HEK293 (cell line): ENCODE data around the gene ARHGAP10.

Experiments used
- CTCF ChIA-PET: fragments of 350-600 bp; formaldehyde crosslinking; extraction: SDS; loops from one replicate; lab custom pipeline; 2021; ENCODE audit warnings: antibody characterized with exemption; lab: Yijun Ruan, JAX
- POLR2A ChIA-PET: fragments of 300-600 bp; formaldehyde crosslinking; extraction: SDS; loops from one replicate; lab custom pipeline; 2020; ENCODE audit warnings: antibody characterized with exemption, inconsistent platforms; lab: Yijun Ruan, JAX
- H3K27ac ChIP-seq: fragments of 200-500 bp; sonication (Bioruptor generic); 2 replicates; pipeline ENCODE4 v1.5.1; 2014; ENCODE audit warnings: low read depth, low read length, control low read depth, inconsistent platforms; ENCODE audit errors: extremely low read depth
- H3K36me3 ChIP-seq, 2 experiments: fragments of 200-500 bp in 1 of 2; sonication (Bioruptor generic) in 1 of 2; 1 replicate in 1 of 2; 2 replicates in 1 of 2; pipeline ENCODE4 v1.5.1; 2014 to 2017; ENCODE audit warnings: inconsistent platforms in 2 of 2, low read length in 2 of 2; ENCODE audit not compliant: control insufficient read depth in 2 of 2, insufficient read depth in 1 of 2
- H3K4me1 ChIP-seq: fragments of 200-500 bp; sonication (Bioruptor generic); 2 replicates; pipeline ENCODE4 v1.5.1; 2014; ENCODE audit warnings: mild to moderate bottlenecking, low read length, inconsistent platforms; ENCODE audit not compliant: control insufficient read depth, insufficient read depth
- H3K4me3 ChIP-seq: 2 replicates; pipeline ENCODE4 v1.5.1; 2011; ENCODE audit warnings: low read depth, mild to moderate bottlenecking, control low read depth, low read length, moderate library complexity
- H3K9me3 ChIP-seq: fragments of 200-500 bp; sonication (Bioruptor generic); 2 replicates; pipeline ENCODE4 v1.5.1; 2014; ENCODE audit warnings: low read depth, low read length, inconsistent platforms; ENCODE audit not compliant: control insufficient read depth, insufficient read depth
- BCL11A ChIP-seq: fragments of 450-650 bp; formaldehyde crosslinking; IDR thresholded peaks from 2 replicates; pipeline ENCODE4 v1.5.1; 2016; ENCODE audit warnings: low read depth, missing biosample characterization, missing genetic modification characterization
- GFI1B ChIP-seq: fragments of 450-650 bp; formaldehyde crosslinking; IDR thresholded peaks from 2 replicates; pipeline ENCODE4 v1.5.1; 2016; ENCODE audit warnings: missing biosample characterization, missing genetic modification characterization
- HOXC10 ChIP-seq: sonication (generic); formaldehyde crosslinking; IDR thresholded peaks from 2 replicates; pipeline ENCODE4 v1.8.1; 2023; ENCODE audit warnings: mild to moderate bottlenecking, missing genetic modification reagents
- KLF10 ChIP-seq: fragments of 450-650 bp; IDR thresholded peaks from 2 replicates; pipeline ENCODE4 v1.5.1; 2018; ENCODE audit warnings: missing biosample characterization, mild to moderate bottlenecking, missing genetic modification characterization
- KLF16 ChIP-seq: fragments of 450-650 bp; formaldehyde crosslinking; IDR thresholded peaks from 2 replicates; pipeline ENCODE4 v1.5.1; 2017; ENCODE audit warnings: missing biosample characterization, missing genetic modification characterization
- KLF7 ChIP-seq: fragments of 450-650 bp; formaldehyde crosslinking; IDR thresholded peaks from 2 replicates; pipeline ENCODE4 v1.5.1; 2016; ENCODE audit warnings: missing biosample characterization, missing genetic modification characterization, borderline replicate concordance
- OVOL3 ChIP-seq: fragments of 450-650 bp; formaldehyde crosslinking; IDR thresholded peaks from 2 replicates; pipeline ENCODE4 v1.5.1; 2016; ENCODE audit warnings: missing biosample characterization, missing genetic modification characterization
- TRIM28 ChIP-seq: IDR thresholded peaks from 2 replicates; pipeline ENCODE4 v1.6.1; 2011; ENCODE audit warnings: low read length, control low read depth, borderline replicate concordance
- ZFP37 ChIP-seq: fragments of 450-650 bp; formaldehyde crosslinking; IDR thresholded peaks from 2 replicates; pipeline ENCODE4 v1.5.1; 2016; ENCODE audit warnings: missing biosample characterization, missing genetic modification characterization
- ZNF148 ChIP-seq: fragments of 450-650 bp; formaldehyde crosslinking; IDR thresholded peaks from 2 replicates; pipeline ENCODE4 v1.5.0; 2017; ENCODE audit warnings: missing biosample characterization, missing genetic modification characterization, borderline replicate concordance
- ZNF174 ChIP-seq: fragments of 450-650 bp; formaldehyde crosslinking; IDR thresholded peaks from 2 replicates; pipeline ENCODE4 v1.5.0; 2017; ENCODE audit warnings: missing biosample characterization, mild to moderate bottlenecking, missing genetic modification characterization
- ZNF302 ChIP-seq: fragments of 450-650 bp; formaldehyde crosslinking; IDR thresholded peaks from 2 replicates; pipeline ENCODE4 v1.5.1; 2016; ENCODE audit warnings: missing biosample characterization, missing genetic modification characterization, low read depth
- ZNF366 ChIP-seq: fragments of 450-650 bp; formaldehyde crosslinking; conservative IDR thresholded peaks from 2 replicates; pipeline ENCODE4 v1.5.1; 2016; ENCODE audit warnings: missing biosample characterization, missing genetic modification characterization
- ZNF37A ChIP-seq: fragments of 450-650 bp; IDR thresholded peaks from 2 replicates; pipeline ENCODE4 v1.5.1; 2018; ENCODE audit warnings: missing biosample characterization, missing genetic modification characterization
- ZNF394 ChIP-seq: fragments of 450-650 bp; formaldehyde crosslinking; IDR thresholded peaks from 2 replicates; pipeline ENCODE4 v1.5.1; 2016; ENCODE audit warnings: missing biosample characterization, missing genetic modification characterization, mild to moderate bottlenecking, moderate library complexity, borderline replicate concordance
- ZNF48 ChIP-seq: fragments of 450-650 bp; formaldehyde crosslinking; IDR thresholded peaks from 2 replicates; pipeline ENCODE4 v1.5.1; 2016; ENCODE audit warnings: missing biosample characterization, missing genetic modification characterization
- ZNF501 ChIP-seq: fragments of 450-650 bp; formaldehyde crosslinking; IDR thresholded peaks from 2 replicates; pipeline ENCODE4 v1.5.1; 2016; ENCODE audit warnings: missing biosample characterization, missing genetic modification characterization
- ZNF510 ChIP-seq: fragments of 450-650 bp; formaldehyde crosslinking; IDR thresholded peaks from 2 replicates; pipeline ENCODE4 v1.5.1; 2018; ENCODE audit warnings: mild to moderate bottlenecking, missing genetic modification characterization, missing biosample characterization; ENCODE audit not compliant: insufficient replicate concordance
- ZNF513 ChIP-seq: fragments of 450-650 bp; IDR thresholded peaks from 2 replicates; pipeline ENCODE4 v1.5.1; 2018; ENCODE audit warnings: missing biosample characterization, missing genetic modification characterization
- ZNF560 ChIP-seq: fragments of 450-650 bp; formaldehyde crosslinking; IDR thresholded peaks from 2 replicates; pipeline ENCODE4 v1.5.1; 2017; ENCODE audit warnings: missing biosample characterization, missing genetic modification characterization, borderline replicate concordance
- ZNF623 ChIP-seq: fragments of 450-650 bp; formaldehyde crosslinking; IDR thresholded peaks from 2 replicates; pipeline ENCODE4 v1.5.1; 2016; ENCODE audit warnings: missing biosample characterization, missing genetic modification characterization
- ZNF791 ChIP-seq: fragments of 450-650 bp; formaldehyde crosslinking; IDR thresholded peaks from 2 replicates; pipeline ENCODE4 v1.5.1; 2016; ENCODE audit warnings: missing biosample characterization, missing genetic modification characterization

Gene ARHGAP10

GRCh38 chr4:147691820-147692219 lies 40.1 kb upstream of the ARHGAP10 start (continued):
- TF ChIP-seq ZNF791 (tag by site-specific recombination): no peak
- TF ChIP-seq GFI1B (tag by site-specific recombination): no peak
- no peak for TF ChIP-seq KLF7 (tag by site-specific recombination)
- TF ChIP-seq ZNF148: no peak

GRCh38 chr4:147693218-147693617 lies 38.7 kb upstream of the ARHGAP10 start:
- H3K4me3 ChIP-seq: no peak overlapping the region
- H3K36me3 ChIP-seq: no peaks in the 10 kb centered on the region
- ChIA-PET CTCF (interaction anchor here (0.6 to 2.0 kb wide), 3 partner anchors 8 to 174 kb away, joined by 3 to 12 read pairs (median 3); no protein-coding TSS in a partner anchor), POLR2A (no interaction called here)
- TF ChIP-seq OVOL3 (tag by site-specific recombination) (no peak), ZNF394 (tag by site-specific recombination) (no peak), ZNF174 (no peak), TRIM28 (no peak), ZNF510 (tag by site-specific recombination) (no peak), ZNF560 (tag by site-specific recombination) (no peak), KLF10 (tag by site-specific recombination) (no peak), ZNF366 (no peak)
- H3K9me3 ChIP-seq: no peaks in the 10 kb centered on the region
- no peak overlapping the region for H3K27ac ChIP-seq
- H3K4me1 ChIP-seq: no peaks in the 10 kb centered on the region

- TF ChIP-seq ZNF501 (tag by site-specific recombination) (no peak), ZFP37 (tag by site-specific recombination) (no peak), OVOL3 (tag by site-specific recombination) (no peak), ZNF623 (tag by site-specific recombination) (no peak), KLF16 (tag by site-specific recombination) (no peak), ZNF513 (no peak), BCL11A (tag by site-specific recombination) (no peak), ZNF302 (tag by site-specific recombination) (no peak), ZNF37A (no peak), ZNF48 (tag by site-specific recombination) (no peak), HOXC10 (CRISPR knock-in tag) (no peak)
- H3K36me3 ChIP-seq: no peaks in the 10 kb centered on the region
- CTCF ChIA-PET: interaction anchor here (0.7 to 3.3 kb wide), 3 partner anchors 12 to 170 kb away, joined by 3 to 19 read pairs (median 11); no protein-coding TSS in a partner anchor
- POLR2A ChIA-PET: no interaction called here
- no peaks in the 10 kb centered on the region for H3K9me3 ChIP-seq
- H3K4me1 ChIP-seq: no peaks in the 10 kb centered on the region
- no peak overlapping the region for H3K27ac ChIP-seq
- H3K4me3 ChIP-seq: no peak overlapping the region
Observed at GRCh38 chr4:147696866-147697265, 35.0 kb upstream of the ARHGAP10 start.
